Activated CD4-positive, CD25-positive, alpha-beta regulatory T cell treated with anti-CD3 and anti-CD28 coated beads, Interleukin-2, amount 50 U/mL, for 72 hours (primary cell): Measurements from ENCODE around the gene NID2.

ENCODE experiments used
- DNase-seq: peaks from one replicate; pipeline ENCODE4 v3.0.0; 2021

Gene NID2, protein sequence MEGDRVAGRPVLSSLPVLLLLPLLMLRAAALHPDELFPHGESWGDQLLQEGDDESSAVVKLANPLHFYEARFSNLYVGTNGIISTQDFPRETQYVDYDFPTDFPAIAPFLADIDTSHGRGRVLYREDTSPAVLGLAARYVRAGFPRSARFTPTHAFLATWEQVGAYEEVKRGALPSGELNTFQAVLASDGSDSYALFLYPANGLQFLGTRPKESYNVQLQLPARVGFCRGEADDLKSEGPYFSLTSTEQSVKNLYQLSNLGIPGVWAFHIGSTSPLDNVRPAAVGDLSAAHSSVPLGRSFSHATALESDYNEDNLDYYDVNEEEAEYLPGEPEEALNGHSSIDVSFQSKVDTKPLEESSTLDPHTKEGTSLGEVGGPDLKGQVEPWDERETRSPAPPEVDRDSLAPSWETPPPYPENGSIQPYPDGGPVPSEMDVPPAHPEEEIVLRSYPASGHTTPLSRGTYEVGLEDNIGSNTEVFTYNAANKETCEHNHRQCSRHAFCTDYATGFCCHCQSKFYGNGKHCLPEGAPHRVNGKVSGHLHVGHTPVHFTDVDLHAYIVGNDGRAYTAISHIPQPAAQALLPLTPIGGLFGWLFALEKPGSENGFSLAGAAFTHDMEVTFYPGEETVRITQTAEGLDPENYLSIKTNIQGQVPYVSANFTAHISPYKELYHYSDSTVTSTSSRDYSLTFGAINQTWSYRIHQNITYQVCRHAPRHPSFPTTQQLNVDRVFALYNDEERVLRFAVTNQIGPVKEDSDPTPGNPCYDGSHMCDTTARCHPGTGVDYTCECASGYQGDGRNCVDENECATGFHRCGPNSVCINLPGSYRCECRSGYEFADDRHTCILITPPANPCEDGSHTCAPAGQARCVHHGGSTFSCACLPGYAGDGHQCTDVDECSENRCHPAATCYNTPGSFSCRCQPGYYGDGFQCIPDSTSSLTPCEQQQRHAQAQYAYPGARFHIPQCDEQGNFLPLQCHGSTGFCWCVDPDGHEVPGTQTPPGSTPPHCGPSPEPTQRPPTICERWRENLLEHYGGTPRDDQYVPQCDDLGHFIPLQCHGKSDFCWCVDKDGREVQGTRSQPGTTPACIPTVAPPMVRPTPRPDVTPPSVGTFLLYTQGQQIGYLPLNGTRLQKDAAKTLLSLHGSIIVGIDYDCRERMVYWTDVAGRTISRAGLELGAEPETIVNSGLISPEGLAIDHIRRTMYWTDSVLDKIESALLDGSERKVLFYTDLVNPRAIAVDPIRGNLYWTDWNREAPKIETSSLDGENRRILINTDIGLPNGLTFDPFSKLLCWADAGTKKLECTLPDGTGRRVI (N-terminal part only)

DNA sequence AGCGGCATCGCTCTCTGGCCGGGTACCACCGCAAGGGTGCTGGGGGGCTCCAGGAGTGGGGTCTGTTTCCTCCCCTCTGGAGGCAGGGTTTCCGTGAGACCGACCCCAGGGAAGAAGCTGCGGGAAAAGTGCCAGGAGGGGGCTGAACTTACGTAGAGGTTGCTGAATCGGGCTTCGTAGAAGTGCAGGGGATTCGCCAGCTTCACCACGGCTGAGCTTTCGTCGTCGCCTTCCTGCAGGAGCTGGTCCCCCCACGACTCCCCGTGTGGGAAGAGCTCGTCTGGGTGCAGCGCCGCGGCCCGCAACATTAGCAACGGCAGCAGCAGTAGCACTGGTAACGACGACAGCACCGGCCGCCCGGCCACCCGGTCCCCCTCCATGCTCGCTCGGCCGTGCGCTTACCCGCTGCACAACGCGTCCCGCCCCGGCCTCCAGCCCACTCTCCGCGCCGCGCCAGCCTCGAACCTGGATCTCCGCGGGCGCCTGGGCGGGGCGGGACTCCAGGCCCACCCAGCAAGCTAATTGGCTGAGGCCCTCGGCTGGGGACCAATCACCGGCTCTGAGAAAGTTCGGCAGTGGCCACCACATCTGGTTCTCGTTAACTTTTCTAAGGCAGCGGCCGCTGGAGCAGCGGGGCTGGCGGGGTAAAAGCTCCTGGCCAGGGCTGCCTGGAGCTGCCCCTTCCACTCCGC, at the start of gene NID2:
NID2 (minus strand) TSS at position 445 of the 692 bp plus-strand sequence; CDS start at position 380, 65 bp downstream.
- DNase-seq = peak; percentile 52

DNA sequence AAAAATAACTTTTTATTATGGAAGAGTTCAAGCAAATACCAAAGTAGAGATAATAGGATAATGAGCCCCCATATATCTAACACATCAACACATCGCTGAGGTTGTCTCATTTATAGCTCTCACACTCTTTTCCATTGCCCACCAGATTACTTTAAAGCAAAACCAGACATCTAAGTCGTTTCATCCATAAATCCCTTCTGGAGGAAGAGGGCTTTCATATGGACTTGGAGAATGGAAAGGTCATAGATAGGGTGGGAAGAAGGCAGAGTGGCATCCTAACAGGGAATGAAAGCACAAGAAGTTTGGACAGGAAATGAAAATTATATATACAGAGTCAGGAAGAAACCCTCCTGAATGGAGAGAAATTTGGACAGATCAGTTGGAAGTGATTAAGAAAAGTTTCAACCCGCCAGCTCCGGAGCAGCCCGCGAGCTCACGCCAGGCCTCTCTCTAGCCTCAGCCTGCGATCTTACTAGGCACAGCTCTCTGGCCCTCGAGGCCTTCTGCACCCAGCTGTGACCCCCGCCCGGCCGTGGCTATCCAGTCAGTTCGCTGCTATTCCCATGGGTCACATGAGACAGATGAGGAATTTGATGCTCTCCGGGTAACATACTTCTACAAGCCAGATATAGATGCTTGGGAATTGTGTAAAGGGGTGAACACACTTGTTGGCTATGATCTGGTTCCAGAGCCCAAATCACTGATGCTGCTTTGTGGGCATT, 48.4 kb upstream of the NID2 start:
- DNase-seq = no peak

DNA sequence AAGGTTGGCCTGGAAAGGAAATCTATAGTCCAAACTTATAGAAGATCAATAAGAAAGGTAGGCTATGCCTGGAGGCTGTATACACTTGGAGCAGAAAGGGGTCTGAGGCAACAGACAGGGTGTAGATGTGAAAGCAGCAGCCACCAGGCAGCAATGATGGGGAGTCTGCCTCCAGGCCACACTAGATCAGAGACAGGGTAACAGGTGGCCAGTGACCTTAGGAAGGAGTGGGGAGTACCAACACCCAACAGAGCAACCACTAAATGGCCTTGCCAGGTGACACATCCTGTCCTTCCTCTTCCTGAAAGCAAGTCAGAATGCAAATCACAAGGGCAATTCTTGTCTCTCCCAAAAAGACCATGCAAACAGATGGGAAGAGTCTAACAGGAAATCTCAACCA, 46.4 kb upstream of the NID2 start:
- no peak for DNase-seq

DNA sequence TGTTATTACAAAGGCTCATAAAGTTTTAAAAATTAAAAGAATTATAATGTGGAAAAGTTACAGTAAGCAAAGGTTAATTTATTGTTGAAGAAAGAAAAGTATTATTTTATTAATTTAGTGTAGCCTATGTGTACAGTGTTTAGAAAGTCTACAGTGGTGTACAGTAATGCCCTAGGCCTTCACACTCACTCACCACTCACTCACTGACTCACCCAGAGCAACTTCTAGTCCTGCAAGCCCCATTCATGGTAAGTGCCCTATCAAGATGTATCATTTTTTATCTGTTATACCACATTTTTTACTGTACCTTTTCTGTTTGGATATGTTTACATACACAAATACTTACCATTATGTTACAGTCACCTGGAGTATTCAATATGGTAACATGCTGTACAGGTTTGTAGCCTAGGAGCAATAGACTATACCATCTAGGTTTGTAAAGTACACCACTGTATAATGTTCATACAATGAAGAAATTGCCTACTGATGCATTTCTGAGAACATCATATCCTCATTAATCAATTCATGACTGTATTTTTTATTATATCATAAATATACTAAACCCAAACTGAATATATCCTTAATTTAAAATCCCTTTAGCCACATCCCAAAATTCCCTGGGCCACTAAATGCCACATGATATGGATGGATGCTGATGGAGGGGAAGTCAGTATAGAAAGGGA, 43.6 kb upstream of the NID2 start:
- DNase-seq = no peak

DNA sequence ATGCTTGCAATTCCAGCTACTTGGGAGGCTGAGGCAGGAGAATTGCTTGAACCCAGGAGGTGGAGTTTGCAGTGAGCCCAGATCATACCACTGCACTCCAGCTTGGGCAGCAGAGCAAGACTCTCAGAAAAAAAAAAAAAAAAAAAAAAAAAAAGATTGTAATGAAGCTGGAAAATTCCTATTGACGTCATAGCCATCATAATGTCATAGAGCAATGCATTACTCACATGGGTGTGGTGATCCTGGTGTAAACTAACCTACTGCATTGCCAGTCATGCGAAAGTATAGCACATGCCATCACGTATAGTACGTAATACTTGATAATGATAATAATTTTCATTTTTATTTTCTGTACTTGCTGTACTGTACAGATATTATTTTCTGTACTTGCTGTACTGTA, 42.7 kb upstream of the NID2 start:
- DNase-seq = no peak

DNA sequence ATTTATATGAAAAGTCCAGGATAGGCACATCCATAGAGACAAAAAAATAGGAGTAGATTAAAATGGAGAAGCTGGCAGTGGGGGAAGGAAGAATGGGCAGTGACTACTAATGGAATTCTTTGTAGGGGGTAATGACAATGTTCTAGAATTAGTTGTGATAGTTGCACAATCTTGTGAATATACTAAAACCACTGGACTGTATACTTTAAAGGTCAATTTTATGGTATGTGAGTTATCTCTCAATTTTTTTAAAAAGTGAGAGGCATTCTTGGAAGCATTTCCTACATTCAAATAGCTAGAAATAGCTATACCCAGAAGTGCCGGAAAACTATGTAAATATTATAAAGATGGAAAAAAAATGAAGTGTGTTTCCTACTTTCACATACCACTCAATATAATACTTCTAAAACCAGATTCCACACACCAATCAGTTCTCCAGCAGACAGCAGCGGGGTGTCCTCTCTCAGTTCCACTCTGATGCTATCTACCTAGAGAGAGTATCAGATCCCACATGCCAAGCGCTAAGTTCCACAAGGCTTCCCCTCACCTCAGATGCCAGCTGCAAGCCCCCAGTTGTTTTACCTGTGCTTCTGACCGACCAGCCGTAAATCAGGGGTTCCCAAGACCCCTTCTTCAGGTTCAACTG, 41.7 kb upstream of the NID2 start:
- DNase-seq = no peak

DNA sequence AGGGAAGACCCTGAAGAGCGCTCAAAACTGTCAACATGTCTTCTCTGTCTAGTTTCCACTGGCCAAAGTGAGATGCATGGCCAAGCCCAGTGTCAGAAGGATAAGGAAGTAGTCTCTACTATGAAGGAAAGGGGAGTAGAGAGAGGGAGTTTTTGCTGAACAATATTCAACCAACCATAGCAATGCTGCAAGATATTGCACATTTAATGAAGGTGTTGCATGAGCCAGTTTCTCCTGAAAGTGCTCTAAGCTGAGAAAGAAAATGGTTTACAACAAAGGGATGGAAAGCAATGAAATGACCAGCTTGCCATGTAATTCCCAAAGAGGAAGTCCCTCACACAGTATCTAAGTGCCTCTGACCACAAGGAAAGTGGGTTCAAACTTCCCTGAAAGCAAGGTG, 40.0 kb upstream of the NID2 start:
- DNase-seq = no peak

DNA sequence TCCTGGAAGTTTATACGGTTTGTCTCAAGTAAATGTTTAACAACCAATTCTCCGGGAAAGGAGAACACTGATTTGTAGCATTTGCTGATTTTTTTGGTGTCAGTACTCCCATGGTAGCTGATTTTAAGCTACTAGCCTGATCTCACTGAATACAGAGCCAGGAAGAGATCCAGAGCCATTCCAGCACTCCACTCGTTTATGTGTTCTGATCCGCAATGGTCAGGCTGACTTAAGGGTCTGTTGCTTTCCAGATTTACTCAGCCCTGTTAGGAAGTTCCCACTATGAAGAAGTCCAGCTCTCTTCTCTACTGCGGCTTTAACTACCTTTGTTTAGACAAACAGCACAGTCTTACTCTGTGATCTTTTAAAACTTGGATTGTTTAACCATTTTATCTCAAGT, 38.0 kb upstream of the NID2 start:
- no peak for DNase-seq

DNA sequence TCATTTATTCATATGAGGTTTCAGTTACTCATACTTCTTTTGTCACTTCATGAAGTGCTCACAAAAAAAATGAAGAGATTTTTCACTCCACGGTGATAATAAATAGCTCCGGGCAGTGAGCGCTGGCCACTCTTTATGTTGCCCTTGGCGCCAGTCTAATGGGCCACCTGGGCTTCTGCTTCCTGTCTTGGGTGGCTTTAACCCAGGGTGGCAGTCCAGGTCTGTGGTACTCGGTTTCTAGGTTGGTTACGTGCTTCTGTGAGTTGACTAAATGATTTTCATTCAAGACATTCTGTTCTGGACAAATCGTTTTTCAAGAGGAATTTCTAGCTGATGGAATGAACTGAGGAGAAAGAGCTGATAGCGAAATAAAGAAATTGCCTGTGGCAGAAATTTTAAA, 34.6 kb upstream of the NID2 start:
- DNase-seq = no peak

DNA sequence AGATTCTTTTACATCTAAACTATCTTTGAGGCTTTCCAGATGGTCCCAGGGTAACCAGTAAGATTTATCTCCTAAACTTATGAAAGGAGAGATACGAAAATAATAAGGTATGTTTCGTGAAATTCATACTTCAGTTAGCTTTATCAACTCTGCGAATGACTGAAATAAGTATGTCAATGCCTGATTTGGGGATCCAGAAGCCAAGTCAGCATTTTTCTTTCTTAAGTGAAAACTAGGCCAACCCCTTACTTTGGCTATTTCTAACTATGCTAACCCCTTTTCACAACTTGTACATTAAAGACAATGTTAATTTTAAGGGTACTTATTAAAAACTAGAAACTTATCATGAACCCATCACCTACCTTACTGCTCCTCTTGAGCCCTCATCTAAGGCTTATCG, 26.9 kb upstream of the NID2 start:
- no peak for DNase-seq

DNA sequence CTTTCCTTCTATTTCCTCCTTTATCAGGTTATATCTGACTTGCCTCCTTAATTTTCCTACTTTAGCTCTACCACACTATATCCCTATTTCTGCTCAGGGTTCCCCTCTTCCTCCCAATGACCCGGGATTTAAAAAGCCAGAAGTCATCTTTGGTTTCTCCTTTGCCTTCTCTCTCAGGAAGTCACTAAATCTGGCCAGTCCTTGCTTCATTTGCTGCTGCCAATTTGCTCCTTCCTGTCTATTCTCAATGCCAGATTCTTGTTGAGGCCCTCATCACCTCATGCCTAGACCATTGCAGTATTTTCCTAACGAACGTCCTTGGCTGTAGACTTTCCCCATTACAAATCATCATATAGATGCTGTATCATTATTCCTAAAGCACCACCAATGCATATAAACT, 26.5 kb upstream of the NID2 start:
- DNase-seq = no peak

DNA sequence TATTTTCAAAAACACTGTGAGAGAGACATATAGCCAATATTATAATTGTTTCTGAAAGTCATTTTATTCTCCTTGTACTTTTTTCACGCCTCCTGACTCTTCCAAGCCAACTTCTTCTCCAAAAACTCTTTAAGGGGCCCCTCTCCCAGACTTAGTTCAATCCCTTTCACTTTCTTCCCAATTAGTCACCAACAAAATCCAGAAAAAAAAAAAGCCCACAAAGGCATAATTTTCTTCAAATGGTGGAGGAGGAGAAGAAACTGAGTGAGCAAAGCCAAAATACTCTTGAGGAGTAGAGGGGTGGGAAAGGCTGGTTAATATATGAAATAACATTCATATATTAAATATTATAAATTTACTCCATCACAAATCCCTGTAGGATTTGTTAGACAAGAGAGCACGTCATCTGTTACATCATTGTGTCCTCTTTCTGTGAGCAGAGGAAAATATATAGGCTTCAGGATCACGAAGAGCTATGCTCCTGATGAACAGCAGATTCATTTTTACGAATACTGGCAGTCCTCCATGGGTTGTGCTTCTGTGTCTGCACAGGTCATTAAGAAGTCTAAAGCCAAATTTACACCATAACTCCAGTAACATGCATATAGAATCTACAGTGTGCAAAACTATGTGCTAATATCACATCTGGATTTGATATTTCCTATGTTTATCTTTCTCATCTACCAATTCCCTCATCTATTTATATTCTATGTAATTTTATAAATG, 25.9 kb upstream of the NID2 start:
- no peak for DNase-seq

DNA sequence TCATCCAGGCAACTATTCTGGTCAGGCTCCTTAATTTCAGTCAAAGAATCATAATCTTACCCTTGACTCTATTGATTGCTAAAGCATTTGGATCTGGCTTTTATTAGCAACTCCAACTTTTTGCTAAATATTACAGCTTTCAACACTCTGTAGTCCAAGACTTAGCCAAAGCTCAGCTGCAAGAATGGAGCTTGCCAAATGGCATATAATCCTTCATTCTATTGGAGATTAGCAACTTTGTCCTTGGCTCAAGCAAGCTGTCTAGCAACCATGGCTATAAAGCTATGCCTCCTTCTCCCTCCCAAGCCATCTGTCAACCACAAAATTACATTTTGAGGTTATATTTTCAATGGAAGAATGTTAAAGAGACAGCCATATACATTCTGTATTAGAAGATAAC, 23.1 kb upstream of the NID2 start:
- DNase-seq = no peak

DNA sequence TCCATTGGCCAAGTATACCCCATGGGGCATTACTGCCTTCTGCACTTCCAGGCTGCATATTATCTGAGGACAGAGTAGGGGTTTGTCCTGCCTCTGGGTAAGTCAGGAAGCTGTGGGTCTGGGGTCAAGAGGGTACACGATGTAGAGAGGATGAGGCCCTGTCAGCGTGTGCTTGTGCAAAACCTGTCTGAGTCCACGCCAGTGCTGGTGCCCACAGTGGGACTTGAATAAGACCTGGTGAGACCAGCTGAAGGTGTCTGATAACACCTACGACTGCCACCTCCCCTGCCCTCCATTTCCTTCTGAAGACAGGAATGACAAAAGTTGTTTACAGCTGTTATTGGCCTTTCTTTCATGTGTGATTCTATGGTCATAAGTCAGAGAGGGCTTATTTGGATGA, 22.1 kb upstream of the NID2 start:
- no peak for DNase-seq

DNA sequence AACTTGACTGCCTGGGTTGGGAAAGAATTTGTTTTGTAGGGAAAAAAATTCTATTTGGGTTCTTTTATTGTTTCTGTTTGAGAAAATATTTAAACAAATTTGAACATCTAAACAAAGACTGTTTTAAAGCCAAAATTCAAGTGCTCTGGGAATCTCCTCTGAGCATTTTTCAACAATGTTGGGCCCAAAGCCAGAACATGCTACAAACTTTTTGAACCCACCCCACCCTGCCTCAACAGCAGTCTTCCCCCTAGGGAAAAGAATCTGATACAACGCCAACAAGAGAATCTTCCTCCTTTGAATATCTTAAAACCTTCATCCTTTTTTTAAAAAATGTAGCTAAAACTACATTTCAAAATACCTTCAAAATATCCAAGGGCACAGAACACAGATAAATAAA, 20.4 kb upstream of the NID2 start:
- DNase-seq = no peak

DNA sequence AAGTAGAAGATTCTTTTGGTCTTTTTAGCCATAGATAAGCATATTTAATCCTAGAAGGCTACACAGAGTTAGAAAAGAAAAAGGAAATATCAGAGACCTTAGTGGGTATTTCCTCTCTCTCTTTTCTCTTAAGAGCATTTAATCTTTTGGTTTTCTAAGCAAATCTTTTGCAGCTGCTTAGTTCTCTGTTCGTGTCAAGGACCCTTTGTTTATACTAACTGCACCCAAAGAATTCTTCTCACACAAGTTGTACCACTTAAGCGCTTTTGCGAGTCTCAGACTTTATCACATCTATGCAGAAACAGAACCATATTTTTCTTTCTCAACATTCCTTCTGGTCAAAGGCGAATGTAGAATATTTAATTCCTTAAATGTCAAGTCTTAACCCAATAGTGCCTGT, 17.9 kb upstream of the NID2 start:
- no peak for DNase-seq

DNA sequence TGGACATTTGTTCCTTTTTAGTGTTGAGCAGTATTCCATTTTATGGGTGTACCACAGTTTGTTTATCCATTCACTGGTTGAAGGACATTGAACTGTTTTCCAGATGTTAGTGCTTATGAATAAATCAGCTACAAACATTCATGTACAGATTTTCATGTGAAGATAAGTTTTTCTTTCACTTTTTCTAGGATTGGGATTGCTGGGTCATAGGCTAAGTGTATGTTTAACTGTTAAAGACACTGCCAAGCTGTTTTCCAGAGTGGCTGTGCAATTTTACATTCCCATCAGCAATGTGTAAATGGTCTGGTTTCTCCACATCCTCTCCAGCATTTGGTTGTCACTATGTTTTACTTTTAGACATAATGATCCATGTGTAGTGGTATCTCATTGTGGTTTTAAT, 14.0 kb upstream of the NID2 start:
- DNase-seq = no peak

DNA sequence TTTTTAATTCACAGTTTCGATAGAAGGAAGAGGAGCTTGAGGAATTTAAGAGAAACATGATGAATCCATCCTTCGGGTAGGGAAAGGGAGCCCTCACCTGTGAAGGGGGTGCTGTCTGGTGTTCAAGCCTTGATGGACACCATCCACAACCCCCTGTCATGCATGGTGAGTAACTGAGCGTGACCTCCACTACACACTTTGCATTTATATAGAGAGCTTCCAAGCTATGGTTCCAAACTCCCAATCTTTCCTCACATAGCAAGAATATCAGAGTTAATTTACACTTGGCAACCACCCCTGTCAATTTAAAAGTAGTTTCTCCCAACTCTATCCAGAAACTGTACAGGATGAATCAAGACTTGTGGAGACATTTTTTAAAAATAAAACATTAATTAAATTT, 13.1 kb upstream of the NID2 start:
- no peak for DNase-seq

DNA sequence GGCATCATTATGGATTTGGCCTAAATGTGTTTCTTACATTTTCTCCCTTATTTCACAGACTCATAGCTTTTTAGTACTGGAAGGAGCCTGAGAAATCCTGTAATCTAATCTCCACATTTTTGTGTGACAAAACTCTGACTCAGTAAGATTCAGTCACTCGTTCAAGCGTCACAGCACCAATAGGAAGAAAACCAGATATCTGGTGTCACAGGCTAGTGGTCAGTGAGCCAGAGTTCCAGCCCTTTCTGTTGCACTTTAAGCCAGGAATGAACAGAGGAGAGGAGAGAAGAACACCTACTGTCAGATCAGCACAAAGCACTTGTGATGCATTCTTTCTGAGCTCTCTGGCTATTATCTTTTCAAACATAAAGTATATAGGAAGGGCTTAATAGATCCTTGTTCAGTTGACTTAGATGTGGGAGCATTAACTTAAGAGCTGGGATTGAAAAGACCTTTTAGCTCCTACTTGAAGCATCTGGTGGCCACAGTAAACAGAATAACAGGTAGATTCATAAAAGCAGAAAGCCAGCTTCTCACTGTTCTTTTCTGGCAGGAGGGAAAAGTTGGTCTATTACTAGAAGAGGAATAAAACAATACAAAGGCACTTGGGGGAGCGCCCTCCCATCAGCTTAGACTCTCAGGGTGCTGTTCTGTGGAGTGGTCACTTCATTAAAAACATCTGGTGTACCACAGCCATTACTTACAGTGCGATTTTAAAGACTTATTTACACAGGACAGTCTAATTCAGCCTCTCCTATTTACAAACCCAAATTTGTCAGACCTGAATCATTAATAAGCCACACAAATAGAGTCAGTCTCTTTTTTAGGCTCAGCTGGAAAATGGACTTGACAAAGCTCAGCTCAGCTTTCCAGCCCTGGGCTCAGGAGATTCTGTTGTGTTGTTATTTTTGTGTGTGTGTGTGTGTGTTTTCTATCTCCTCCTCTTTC, 12.2 kb upstream of the NID2 start:
- no peak for DNase-seq
